A549 (cell line): ENCODE measurements around the gene ASXL2. TPM values are rescaled to one million over a fixed set of nuclear protein-coding genes. Genes with fewer than 3 reads are reported as not detected.

ENCODE experiments used
- ATAC-seq, 2 experiments: fragments of 200-7000 bp in 1 of 2; fragments of >200 bp in 1 of 2; cut with Nextera tagmentation in 1 of 2; cut with Tn5 transposase in 1 of 2; 3 replicates each; pipeline versions ENCODE4 v1.8.0 to v1.9.1; 2018 to 2020; ENCODE audit warnings: mild to moderate bottlenecking in 1 of 2, moderate library complexity in 1 of 2
- CTCF ChIA-PET: fragments of 300-600 bp; sonication (Branson Sonifier 250); formaldehyde crosslinking; extraction: SDS; loops from one replicate; lab custom pipeline; 2021; ENCODE audit warnings: antibody characterized with exemption, inconsistent platforms; lab: Yijun Ruan, JAX
- POLR2A ChIA-PET: fragments of 350-600 bp; formaldehyde crosslinking; extraction: SDS; loops from one replicate; lab custom pipeline; 2021; ENCODE audit warnings: antibody characterized with exemption, inconsistent platforms; lab: Yijun Ruan, JAX
- DNase-seq, 2 experiments: peaks; one replicate each; pipeline versions ENCODE4 v3.0.0 to v3.0.0-alpha.2; 2011 to 2016; ENCODE audit warnings: low read depth in 1 of 2, low spot score in 1 of 2
- FAIRE-seq: peaks from 2 replicates; lab custom pipeline; 2011; peaks lifted over from hg19 to GRCh38; lab: Jason Lieb, UNC
- H3K27ac ChIP-seq, 2 experiments: fragments of >200 bp; sonication (Bioruptor Twin); formaldehyde crosslinking; 3 replicates each; pipeline ENCODE4 v1.5.1; 2016 to 2017
- H3K4me1 ChIP-seq: fragments of >200 bp; sonication (Bioruptor Twin); formaldehyde crosslinking; 3 replicates; pipeline ENCODE4 v1.6.1; 2016
- H3K4me2 ChIP-seq: fragments of >200 bp; sonication (Bioruptor Twin); formaldehyde crosslinking; 3 replicates; pipeline ENCODE4 v1.6.1; 2016
- H3K4me3 ChIP-seq: fragments of >200 bp; sonication (Bioruptor Twin); formaldehyde crosslinking; 3 replicates; pipeline ENCODE4 v1.5.1; 2016
- H3K9me3 ChIP-seq: fragments of >200 bp; sonication (Bioruptor Twin); formaldehyde crosslinking; 3 replicates; pipeline ENCODE4 v1.6.1; 2016
- BCL3 ChIP-seq: fragments of >200 bp; sonication (Bioruptor Twin); formaldehyde crosslinking; IDR thresholded peaks from 3 replicates; pipeline ENCODE4 v1.6.1; 2016
- CBX8 ChIP-seq: fragments of 200-600 bp; sonication (generic); IDR thresholded peaks from 2 replicates; pipeline ENCODE4 v1.6.1; 2016
- EHMT2 ChIP-seq: fragments of 200-600 bp; sonication (generic); IDR thresholded peaks from 2 replicates; pipeline ENCODE4 v1.6.1; 2016; ENCODE audit warnings: antibody characterized with exemption, low read depth, mild to moderate bottlenecking, moderate library complexity
- ELK1 ChIP-seq: fragments of 150-350 bp; IDR thresholded peaks from 2 replicates; pipeline ENCODE4 v1.6.1; 2014; ENCODE audit warnings: low read depth, mild to moderate bottlenecking, low read length
- EP300 ChIP-seq, 2 experiments: fragments of >200 bp; sonication (Bioruptor Twin); formaldehyde crosslinking; IDR thresholded peaks; 2 replicates in 1 of 2; 3 replicates in 1 of 2; pipeline ENCODE4 v1.6.1; 2016 to 2017
- ESRRA ChIP-seq: fragments of 150-350 bp; IDR thresholded peaks from 2 replicates; pipeline ENCODE4 v1.6.1; 2014; ENCODE audit warnings: mild to moderate bottlenecking, low read length, borderline replicate concordance
- HDAC2 ChIP-seq: fragments of 200-600 bp; sonication (generic); IDR thresholded peaks from 2 replicates; pipeline ENCODE4 v1.6.1; 2016
- HEYL ChIP-seq: fragments of 250-450 bp; sonication (Bioruptor Pico); IDR thresholded peaks from 2 replicates; pipeline ENCODE4 v1.8.0; 2021; ENCODE audit warnings: mild to moderate bottlenecking, moderate library complexity
- HOXA7 ChIP-seq: fragments of 250-450 bp; sonication (Bioruptor Pico); IDR thresholded peaks from 2 replicates; pipeline ENCODE4 v1.5.0; 2020; ENCODE audit warnings: mild to moderate bottlenecking, moderate library complexity
- KDM1A ChIP-seq: fragments of 200-600 bp; sonication (generic); IDR thresholded peaks from 2 replicates; pipeline ENCODE4 v1.6.1; 2016; ENCODE audit warnings: low read depth, mild to moderate bottlenecking
- MAZ ChIP-seq: fragments of 150-350 bp; IDR thresholded peaks from 2 replicates; pipeline ENCODE4 v1.6.1; 2014; ENCODE audit warnings: antibody characterized with exemption, low read depth, low read length, borderline replicate concordance
- NFE2L2 ChIP-seq: fragments of 150-350 bp; conservative IDR thresholded peaks from 2 replicates; pipeline ENCODE4 v1.6.1; 2014; ENCODE audit warnings: low read length
- NR3C1 ChIP-seq: fragments of >200 bp; sonication (Bioruptor Twin); formaldehyde crosslinking; IDR thresholded peaks from 3 replicates; pipeline ENCODE4 v1.6.1; 2017
- RAD21 ChIP-seq, 2 experiments: fragments of >200 bp in 1 of 2; sonication (Bioruptor Twin) in 1 of 2; formaldehyde crosslinking in 1 of 2; IDR thresholded peaks in 1 of 2; conservative IDR thresholded peaks in 1 of 2; 2 replicates in 1 of 2; 3 replicates in 1 of 2; pipeline ENCODE4 v1.6.1; 2012 to 2018; ENCODE audit warnings: inconsistent platforms in 1 of 2
- RCOR1 ChIP-seq: fragments of 150-350 bp; IDR thresholded peaks from 2 replicates; pipeline ENCODE4 v1.6.1; 2014; ENCODE audit warnings: antibody characterized with exemption, low read length, low read depth
- REST ChIP-seq: fragments of 200-600 bp; sonication (generic); IDR thresholded peaks from 2 replicates; pipeline ENCODE4 v1.6.1; 2016; ENCODE audit warnings: antibody characterized with exemption, mild to moderate bottlenecking, moderate library complexity
- RFX5 ChIP-seq: fragments of 450-650 bp; IDR thresholded peaks from 2 replicates; pipeline ENCODE4 v1.7.1; 2014; ENCODE audit warnings: antibody characterized with exemption, mild to moderate bottlenecking, moderate library complexity
- RNF2 ChIP-seq: fragments of 200-600 bp; sonication (generic); IDR thresholded peaks from 2 replicates; pipeline ENCODE4 v1.6.1; 2016; ENCODE audit warnings: low read depth, mild to moderate bottlenecking, antibody characterized with exemption, moderate library complexity, borderline replicate concordance
- SMC3 ChIP-seq: fragments of >200 bp; sonication (Bioruptor Twin); formaldehyde crosslinking; IDR thresholded peaks from 3 replicates; pipeline ENCODE4 v1.6.1; 2018; ENCODE audit warnings: inconsistent platforms
- ZC3H11A ChIP-seq: fragments of 450-650 bp; IDR thresholded peaks from 2 replicates; pipeline ENCODE4 v1.6.1; 2014; ENCODE audit warnings: antibody characterized with exemption, mild to moderate bottlenecking
- ZNF302 ChIP-seq: fragments of 250-450 bp; sonication (Bioruptor Pico); IDR thresholded peaks from 2 replicates; pipeline ENCODE4 v1.9.0; 2021; ENCODE audit warnings: inconsistent platforms, mild to moderate bottlenecking, moderate library complexity
- ZSCAN20 ChIP-seq: fragments of 250-450 bp; sonication (Bioruptor Pico); IDR thresholded peaks from 2 replicates; pipeline ENCODE4 v1.8.0; 2022; ENCODE audit warnings: mild to moderate bottlenecking, moderate library complexity
- WGBS: methylation state at CpG from one replicate; pipeline ENCODE4 v1.1.6; 2017; ENCODE audit errors: missing lambda C conversion rate; 5-methylcytosine and 5-hydroxymethylcytosine counted together
- polyA plus RNA-seq, 4 experiments: library from polyadenylated mRNA; depleted of rRNA in 3 of 4; stranded (reverse); fragments of >200 nt; fragmentation: RNase III in 1 of 4; extraction: RNeasy Plus Mini Kit Qiagen cat#74134 plus additional on column Dnase treatment in 1 of 4; gene quantifications; 2 replicates in 3 of 4; 3 replicates in 1 of 4; pipeline ENCODE4 v1.2.3, GENCODE V29; 2011 to 2017
- TF ChIP-seq, protein P1 (sequence below): fragments of >200 bp; sonication (Bioruptor Twin); formaldehyde crosslinking; IDR thresholded peaks from 3 replicates; pipeline ENCODE4 v1.5.1; 2016
- TF ChIP-seq, protein P2 (sequence below): IDR thresholded peaks from 2 replicates; pipeline ENCODE4 v1.6.1; 2012

The ASXL2 gene
- polyA plus RNA-seq, 2 of the 4 experiments (the other 2 are of a cell fraction) = 10.3 to 26.4 TPM

- Histone ChIP-seq H3K4me1 (no peaks in the 10 kb centered on the region), H3K9me3 (no peaks in the 10 kb centered on the region), H3K4me3 (no peak overlapping the region), H3K27ac (no peak overlapping the region), H3K4me2 (no peak overlapping the region)
- FAIRE-seq = no peak
- ChIA-PET POLR2A (interaction anchor here (0.6 kb wide), 1 partner anchor 13 kb away, joined by 5 read pairs; no protein-coding TSS in a partner anchor), CTCF (interaction anchor here (0.5 to 2.7 kb wide), 5 partner anchors 15 to 130 kb away, joined by 3 to 14 read pairs (median 3); no protein-coding TSS in a partner anchor)
- no peak for ATAC-seq
- no peak for DNase-seq
- TF ChIP-seq MAZ (no peak), NFE2L2 (no peak), ESRRA (no peak), RFX5 (no peak), ZC3H11A (no peak), ZSCAN20 (CRISPR knock-in tag) (no peak), KDM1A (no peak), HDAC2 (no peak)
- WGBS = 95% methylated on average over 5 of the region's 5 CpGs
Observed at GRCh38 chr2:25743132-25743830, 135.0 kb downstream of the ASXL2 start.

GRCh38 chr2:25742501-25742900, 135.8 kb downstream of the ASXL2 start:
- no peak for FAIRE-seq
- POLR2A ChIA-PET = interaction anchor here (0.6 kb wide), 1 partner anchor 75 kb away, joined by 5 read pairs; no protein-coding TSS in a partner anchor
- CTCF ChIA-PET = interaction anchor here (1.1 to 2.7 kb wide), 3 partner anchors 23 to 77 kb away, joined by 3 to 14 read pairs (median 3); no protein-coding TSS in a partner anchor
- 46% methylated on average over 1 of the region's 1 CpG for WGBS
- ATAC-seq = no peak
- no peaks in the 10 kb centered on the region for H3K4me1 ChIP-seq
- H3K9me3 ChIP-seq = no peaks in the 10 kb centered on the region
- no peak overlapping the region for H3K4me3 ChIP-seq
- TF ChIP-seq RCOR1 (no peak), EP300 (IDR thresholded peaks at IDR 0.05) (no peak), HOXA7 (CRISPR knock-in tag) (no peak)
- no peak for DNase-seq
- H3K27ac ChIP-seq = no peak overlapping the region
- H3K4me2 ChIP-seq = no peak overlapping the region

DNA sequence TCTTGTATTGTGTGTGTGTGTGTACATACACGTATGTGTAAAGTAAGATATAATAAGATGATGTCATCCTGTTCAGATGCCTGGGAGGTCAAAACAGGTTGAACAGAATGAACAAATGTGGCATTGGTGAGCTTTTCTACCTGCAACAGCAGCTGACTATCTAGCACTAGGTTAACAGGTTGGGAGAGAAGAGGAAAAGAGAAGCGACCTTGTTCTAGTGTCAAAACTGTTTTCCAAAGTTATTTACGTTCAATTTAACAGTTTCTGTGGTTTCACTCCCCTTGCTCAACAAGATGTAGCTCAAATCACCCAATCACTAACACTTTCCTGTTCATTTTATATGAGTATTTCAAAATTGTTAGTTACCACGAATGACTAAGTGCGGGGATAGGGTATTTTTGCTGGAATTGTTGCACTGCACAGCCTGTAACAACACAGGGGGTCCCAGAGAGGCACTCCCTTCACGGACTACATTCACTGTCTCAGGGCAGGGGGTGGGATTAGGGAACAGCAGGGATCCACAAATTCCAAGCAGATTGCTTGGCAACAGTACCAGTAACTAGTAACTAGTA, 137.4 kb downstream of the ASXL2 start:
- Histone ChIP-seq H3K4me3 (no peak overlapping the region), H3K4me2 (no peak overlapping the region), H3K9me3 (no peaks in the 10 kb centered on the region), H3K4me1 (no peaks in the 10 kb centered on the region), H3K27ac (no peak overlapping the region)
- DNase-seq = no peak
- WGBS = 85% methylated on average over 6 of the region's 6 CpGs
- POLR2A ChIA-PET = no interaction called here
- ATAC-seq = no peak
- FAIRE-seq = no peak
- CTCF ChIA-PET = interaction anchor here (0.6 to 0.7 kb wide), 2 partner anchors 158 to 1552 kb away, joined by 3 read pairs; no protein-coding TSS in a partner anchor
- TF ChIP-seq HEYL (CRISPR knock-in tag) = no peak
- no peak for TF ChIP-seq REST
- no peak for TF ChIP-seq EHMT2
- no peak for TF ChIP-seq ELK1
- TF ChIP-seq, protein P1, sequence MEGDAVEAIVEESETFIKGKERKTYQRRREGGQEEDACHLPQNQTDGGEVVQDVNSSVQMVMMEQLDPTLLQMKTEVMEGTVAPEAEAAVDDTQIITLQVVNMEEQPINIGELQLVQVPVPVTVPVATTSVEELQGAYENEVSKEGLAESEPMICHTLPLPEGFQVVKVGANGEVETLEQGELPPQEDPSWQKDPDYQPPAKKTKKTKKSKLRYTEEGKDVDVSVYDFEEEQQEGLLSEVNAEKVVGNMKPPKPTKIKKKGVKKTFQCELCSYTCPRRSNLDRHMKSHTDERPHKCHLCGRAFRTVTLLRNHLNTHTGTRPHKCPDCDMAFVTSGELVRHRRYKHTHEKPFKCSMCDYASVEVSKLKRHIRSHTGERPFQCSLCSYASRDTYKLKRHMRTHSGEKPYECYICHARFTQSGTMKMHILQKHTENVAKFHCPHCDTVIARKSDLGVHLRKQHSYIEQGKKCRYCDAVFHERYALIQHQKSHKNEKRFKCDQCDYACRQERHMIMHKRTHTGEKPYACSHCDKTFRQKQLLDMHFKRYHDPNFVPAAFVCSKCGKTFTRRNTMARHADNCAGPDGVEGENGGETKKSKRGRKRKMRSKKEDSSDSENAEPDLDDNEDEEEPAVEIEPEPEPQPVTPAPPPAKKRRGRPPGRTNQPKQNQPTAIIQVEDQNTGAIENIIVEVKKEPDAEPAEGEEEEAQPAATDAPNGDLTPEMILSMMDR = no peak
- TF ChIP-seq HOXA7 (CRISPR knock-in tag) = no peak
- TF ChIP-seq, protein P2, sequence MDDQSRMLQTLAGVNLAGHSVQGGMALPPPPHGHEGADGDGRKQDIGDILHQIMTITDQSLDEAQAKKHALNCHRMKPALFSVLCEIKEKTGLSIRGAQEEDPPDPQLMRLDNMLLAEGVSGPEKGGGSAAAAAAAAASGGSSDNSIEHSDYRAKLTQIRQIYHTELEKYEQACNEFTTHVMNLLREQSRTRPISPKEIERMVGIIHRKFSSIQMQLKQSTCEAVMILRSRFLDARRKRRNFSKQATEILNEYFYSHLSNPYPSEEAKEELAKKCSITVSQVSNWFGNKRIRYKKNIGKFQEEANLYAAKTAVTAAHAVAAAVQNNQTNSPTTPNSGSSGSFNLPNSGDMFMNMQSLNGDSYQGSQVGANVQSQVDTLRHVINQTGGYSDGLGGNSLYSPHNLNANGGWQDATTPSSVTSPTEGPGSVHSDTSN = no peak
- TF ChIP-seq SMC3 = no peak
- no peak for TF ChIP-seq NR3C1
- TF ChIP-seq RNF2 = no peak
- TF ChIP-seq ZNF302 (CRISPR knock-in tag) = no peak
- no peak for TF ChIP-seq BCL3
- TF ChIP-seq CBX8 = no peak
- TF ChIP-seq RAD21 (conservative IDR thresholded peaks at IDR 0.05 in 1 of 2, IDR thresholded peaks at IDR 0.05 in 1 of 2) = no peak
